Stimulated activated CD4-positive, alpha-beta T cell treated with anti-CD3 and anti-CD28 coated beads, Interleukin-4, amount 100 ng/mL, for 24 hours (primary cell): Measurements from ENCODE around the gene KLHL29.

ENCODE experiments used
- DNase-seq: peaks from one replicate; pipeline ENCODE4 v3.0.0-alpha.2; 2020

Gene KLHL29

DNA sequence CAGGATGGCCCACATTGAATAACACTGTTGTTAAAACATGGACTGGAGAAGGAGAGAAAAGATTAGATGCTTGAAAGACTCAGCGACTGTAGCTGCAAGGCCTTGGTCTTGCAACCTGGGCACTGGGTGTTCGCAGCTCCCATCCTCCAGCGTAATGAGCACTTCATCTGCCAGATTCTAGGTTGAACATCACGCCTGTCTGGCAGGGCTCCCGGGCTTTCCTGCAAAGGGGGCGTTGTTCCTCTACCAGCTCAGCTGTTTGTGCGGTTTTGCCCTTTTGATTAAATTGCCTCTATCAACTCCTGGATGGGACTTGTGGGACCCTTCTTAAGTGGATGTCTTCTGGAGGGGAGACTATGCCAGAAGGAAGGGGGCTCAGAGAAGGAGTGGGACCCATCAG is 215.4 kb downstream of the KLHL29 start:
- no peak for DNase-seq

GRCh38 chr2:23601301-23601965 is 216.5 kb downstream of the KLHL29 start:
- no peak for DNase-seq

GRCh38 chr2:23602116-23602515 is 217.1 kb downstream of the KLHL29 start:
- DNase-seq: no peak

DNA sequence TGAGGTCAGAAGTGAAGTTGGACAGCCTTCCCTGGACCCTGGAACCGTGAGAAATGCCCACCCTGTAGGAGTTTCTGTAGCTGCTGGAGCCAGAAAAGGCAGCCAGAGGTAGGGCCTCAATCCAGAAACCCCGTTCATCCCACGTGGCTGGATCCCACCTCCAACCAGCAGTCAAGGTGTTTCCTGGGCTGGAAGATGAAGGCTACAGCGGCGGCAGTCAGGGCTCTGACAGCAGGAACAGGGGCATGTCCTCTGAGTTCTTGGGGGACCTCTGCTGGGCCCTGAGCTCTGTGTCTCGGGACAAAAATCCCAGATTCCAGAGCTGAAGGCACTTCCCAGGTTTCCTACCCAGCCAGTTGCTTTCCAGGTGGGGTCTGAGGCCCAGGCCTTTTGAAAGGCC is 218.2 kb downstream of the KLHL29 start:
- DNase-seq: no peak

- no peak for DNase-seq
Measured at GRCh38 chr2:23603581-23603980, 218.6 kb downstream of the KLHL29 start.

DNA sequence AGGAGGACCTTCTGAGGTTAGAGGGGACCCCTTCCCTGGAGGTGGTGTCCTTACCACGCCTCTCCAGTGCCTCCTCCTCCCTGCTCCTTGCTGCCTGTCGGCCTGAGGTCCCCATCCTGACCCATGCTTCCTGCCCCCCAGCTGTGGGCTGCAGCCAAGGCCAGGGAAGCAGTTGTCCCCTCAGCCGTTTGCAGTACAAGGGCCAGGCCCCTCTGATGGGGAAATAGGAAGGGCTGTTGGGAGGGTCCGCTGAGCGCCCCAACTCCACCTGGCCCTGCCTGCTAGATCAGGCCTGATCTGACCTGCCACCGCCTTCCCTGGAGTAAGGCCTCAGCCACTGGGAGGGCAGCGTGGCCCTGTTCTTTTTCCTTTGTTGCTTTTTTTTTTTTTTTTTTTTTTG is 219.8 kb downstream of the KLHL29 start:
- no peak for DNase-seq

DNA sequence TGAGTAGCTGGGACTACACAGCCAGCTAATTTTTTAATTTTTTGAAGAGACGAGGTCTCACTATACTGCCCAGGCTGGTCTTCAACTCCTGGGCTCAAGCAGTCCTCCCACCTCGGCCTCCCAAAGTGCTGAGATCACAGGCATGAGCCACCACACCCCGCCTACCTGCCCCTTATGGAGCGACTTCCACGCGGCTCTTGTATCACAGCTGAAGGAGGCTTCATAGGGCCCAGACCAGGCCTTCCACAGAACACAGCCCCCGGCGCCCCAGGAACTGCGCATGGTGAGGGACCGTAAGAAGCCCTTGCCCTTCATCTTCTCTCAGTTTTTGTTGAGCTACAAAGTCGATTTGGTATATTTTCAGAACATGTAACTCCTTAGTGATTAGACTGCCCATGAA is 220.3 kb downstream of the KLHL29 start:
- DNase-seq: no peak

- DNase-seq: no peak
Measured at GRCh38 chr2:23606196-23606595, 221.2 kb downstream of the KLHL29 start.

- no peak for DNase-seq
Measured at GRCh38 chr2:23606968-23607367, 222.0 kb downstream of the KLHL29 start.

- no peak for DNase-seq
Measured at GRCh38 chr2:23607925-23608324, 222.9 kb downstream of the KLHL29 start.

GRCh38 chr2:23609254-23609653 is 224.3 kb downstream of the KLHL29 start:
- no peak for DNase-seq

DNA sequence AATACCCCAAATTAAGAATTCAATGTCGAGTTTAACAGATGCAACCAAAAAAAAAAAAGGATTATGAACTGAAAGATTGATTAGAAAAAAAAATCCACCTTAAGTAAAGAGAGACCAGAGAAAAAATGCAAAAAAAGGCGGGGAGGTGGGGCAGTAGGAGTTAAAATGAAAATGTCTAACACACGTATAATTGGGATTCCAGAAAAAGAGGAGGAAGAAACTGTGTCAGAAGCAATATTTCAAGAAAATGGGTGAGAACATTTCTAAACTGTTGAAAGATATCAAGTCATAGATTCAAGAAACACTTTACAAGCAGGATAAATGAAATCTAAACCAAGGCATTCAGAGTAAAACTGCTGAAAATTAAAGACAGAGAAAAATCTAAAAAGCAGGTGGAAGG is 226.9 kb downstream of the KLHL29 start:
- no peak for DNase-seq

DNA sequence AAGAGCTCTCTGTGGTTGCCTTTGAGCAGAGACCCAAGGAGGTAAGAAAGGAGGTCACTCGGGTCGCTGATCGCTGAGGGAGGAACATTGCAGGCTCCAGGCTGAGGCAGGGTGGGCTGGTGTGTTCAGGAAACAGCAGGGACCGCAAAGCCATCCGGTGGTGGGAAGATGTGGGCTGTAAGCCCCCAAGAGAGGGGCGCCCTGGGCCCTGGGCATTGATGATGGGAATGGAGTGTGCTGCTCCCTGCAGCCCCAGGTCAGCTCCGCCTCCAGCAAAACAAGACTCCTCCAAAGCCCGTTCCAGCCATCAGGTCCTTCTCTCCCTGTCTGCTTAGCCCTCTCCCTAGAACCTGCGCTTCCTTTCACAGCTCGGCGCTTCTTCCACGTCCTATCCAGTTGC is 229.7 kb downstream of the KLHL29 start:
- no peak for DNase-seq

DNA sequence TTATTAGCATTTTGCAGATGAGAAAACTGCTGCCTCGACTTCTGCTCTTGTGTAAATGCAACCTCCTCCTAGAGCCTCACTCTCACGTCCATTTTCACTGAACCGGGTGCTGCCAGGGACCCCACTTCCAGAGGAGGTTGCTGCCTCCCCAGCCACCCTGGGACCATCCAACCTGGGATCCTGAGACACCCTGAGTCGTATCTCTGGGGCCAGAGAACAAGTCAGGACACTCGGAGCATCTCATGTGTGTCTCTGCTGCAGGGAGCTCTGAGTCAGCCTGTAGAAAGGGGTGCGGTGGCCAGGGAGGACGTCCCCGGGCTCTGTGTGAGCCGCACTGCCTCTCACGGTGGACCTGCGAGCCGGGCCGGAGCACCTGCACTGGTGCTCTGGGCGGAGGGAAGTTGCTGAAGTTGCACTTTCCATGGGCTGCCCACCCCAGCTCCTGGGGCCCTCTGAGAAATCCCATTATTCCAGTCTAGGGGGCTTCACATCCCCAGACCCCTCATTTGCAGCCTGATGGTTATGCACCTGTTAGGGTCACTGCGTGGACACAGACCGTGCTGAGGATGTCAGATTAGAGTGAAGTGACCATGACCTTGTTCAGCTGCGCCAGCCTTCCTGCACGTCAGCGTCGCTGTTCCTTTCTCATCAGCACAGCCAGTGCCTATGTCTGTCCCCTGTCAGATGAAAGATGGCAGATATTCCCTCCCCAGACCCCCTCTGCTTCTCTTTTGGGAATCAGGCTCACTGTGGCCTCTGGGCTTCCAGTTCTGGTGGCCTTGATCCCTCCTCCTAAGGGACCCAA is 230.4 kb downstream of the KLHL29 start:
- DNase-seq: no peak

- DNase-seq: no peak
Measured at GRCh38 chr2:23616630-23617029, 231.7 kb downstream of the KLHL29 start.

GRCh38 chr2:23617167-23617810 is 232.3 kb downstream of the KLHL29 start:
- no peak for DNase-seq

GRCh38 chr2:23617811-23618215 is 232.8 kb downstream of the KLHL29 start:
- DNase-seq: no peak

DNA sequence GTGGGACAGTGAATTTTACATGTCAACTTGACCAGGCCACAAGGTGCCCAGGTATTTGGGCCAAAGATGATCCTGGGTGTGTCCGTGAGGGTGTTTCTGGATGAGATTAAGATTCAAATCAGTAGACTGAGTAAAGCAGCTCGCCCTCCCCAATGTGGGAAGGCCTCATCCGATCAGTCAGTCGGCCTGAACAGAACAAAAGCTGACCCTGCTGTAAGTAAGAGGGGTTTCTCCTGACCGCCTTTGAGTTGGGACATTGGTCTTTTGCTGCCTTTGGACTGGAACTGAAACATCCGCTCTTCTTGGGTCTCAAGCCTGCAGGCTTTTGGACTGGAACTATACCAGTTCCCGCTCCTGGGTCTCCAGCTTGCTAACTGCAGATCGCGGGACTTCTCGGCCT is 233.3 kb downstream of the KLHL29 start:
- no peak for DNase-seq

DNA sequence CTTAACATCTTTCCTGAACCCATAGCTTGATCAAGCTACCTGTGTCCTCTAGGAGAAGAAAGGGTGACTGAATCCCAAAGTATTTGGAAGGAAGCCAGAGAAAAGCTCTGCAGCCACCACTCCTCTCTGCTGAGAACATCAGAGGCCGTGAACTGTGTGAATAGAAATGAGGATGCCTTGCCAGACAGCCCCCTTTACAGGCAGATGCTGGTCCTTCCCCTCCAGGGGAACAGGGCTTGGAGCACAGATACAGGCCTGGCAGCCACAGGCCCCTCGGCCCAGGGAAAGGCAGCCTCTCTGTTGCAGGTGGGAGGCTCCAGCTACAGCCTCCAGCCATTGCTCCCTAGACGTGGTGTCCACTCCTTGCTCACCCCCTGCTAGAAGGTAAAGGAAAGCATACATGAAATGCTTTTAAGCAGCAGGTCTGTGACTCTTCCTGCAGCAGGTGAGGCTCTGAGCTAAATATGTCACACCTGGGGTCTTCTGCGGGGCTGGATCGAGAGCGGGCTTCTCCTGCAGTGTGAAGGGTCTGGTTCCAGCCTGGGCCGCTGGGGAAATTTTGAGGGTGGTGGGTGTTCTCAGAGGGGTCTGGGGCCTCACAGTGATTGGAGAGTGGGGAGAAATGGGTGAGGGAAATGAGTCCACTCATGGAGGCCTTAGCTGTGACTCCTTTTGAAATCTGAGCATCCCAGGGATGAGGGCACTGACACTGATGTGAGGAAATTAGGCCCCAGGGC is 234.0 kb downstream of the KLHL29 start:
- DNase-seq: no peak

DNA sequence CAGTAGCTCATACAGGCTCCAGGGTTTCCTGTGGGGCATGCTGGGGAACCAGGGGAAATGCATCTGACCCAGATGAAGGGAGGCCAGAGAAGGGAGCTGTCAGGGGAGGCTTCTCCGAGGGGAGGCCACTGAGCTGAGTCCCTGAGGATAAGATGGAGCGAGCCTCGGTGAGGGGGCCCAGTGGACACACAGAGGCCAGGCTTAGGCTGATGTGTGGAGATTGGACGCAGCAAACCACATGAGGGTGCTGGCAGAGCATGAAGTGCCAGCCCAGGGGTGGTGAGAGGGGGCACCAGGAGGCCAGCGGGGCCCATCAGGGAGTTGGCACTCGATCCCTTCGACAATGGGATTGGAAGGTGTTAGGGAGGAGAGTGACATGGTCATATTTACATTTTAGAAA is 235.0 kb downstream of the KLHL29 start:
- no peak for DNase-seq

DNA sequence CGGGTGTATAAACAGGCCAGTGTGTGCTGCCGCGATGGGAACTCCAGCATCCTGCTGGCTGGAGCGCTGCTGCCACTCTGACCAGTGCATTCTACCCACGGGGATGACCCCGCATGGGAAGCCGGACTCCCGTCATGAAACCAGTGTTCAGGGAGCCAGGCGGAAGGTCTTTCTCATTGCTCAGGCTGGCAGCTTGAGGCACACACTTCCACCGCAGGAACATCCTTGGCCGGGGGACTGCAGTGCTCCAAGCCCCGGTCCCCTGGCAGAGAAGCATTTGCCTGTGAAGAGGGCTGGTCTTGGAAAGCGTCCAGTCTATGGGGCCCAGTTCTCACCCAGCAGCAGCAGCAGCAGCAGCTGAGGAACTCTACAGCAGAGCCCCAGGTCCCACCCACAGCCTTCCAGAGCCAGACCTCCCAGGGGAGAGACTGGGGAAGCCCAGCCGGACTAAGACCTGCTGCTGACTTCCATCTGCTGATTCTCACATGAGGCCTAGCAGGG is 235.9 kb downstream of the KLHL29 start:
- DNase-seq: no peak

DNA sequence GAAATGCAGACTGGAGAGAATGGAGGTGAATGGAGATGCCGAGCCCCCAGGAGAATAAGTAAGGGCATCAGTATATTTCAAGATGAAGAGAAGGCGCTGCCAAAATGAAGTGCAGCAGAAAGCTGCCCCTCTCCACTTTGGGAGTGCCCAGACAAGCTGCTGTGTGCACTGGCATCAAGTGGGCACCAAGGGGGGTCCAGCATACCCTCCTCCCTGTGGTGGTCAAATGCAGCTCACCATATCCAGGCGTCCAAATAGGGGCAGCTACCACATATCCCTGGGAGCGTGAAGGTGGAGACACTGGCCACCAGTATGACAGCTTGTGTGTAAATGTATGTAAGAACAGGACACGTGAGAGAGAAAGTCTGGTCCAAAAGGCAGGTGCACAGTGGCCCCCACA is 236.6 kb downstream of the KLHL29 start:
- DNase-seq: no peak

DNA sequence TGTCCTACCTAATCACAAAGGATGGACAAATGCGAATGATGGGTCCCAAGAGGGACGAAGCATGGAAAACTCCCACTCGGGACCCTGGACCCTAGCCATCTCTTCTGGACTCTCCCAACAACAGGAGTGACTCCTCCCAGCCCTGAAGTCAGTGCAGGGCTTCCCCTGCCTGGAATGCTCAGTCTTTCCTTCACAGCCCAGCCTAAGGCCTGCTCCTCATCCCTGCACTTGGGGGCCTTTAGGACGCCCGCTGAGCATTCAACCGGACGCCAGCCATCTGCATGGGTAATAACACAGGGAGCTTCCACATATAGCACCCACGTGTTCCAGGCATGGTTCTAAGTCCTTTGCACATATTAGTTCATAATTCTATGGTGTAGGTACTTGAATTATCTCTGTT is 237.5 kb downstream of the KLHL29 start:
- no peak for DNase-seq
